ENCODE measurements around the gene ASB3. TPM values are rescaled to one million over a fixed set of nuclear protein-coding genes. Genes with fewer than 3 reads are reported as not detected.

The ASB3 gene
- total and polyA plus RNA-seq, 7 experiments from 2014 or later: 15.0 to 43.2 (median 27.2) TPM

DNA sequence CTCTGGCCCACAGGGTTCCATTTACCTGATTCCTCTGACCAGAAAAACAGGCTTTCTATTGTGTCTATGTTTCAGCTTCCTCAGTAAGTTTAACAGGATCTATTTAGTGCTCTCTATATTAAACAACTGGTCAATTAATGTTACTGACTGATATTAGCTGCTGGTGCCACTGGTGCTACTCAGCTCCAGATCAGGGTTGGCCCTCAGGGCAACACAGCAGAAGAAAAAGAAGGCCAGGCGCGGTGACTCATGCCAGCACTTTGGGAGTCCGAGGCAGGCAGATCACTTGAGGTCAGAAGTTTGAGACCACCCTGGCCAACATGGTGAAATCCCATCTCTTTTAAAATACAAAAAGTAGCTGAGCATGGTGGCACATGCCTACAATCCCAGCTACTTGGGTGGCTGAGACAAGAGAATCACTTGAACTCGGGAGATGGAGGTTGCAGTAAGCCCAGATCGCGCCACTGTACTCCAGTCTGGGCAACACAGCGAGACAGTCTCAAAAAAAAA, 75.4 kb downstream of the ASB3 start:
- no peak overlapping the region for H3K4me3 ChIP-seq (ENCODE audit: low read length)
- DNase-seq: no peak
- Mint-ChIP-seq H3K27ac (peak overlapping the region in 1 of 9 donors; percentile 29), H3K4me3 (no peak overlapping the region), H3K36me3 (peaks cover 23 to 85% (median 78%) of the 10 kb centered on the region in 5 donors), H3K27me3 (no peaks in the 10 kb centered on the region), H3K9me3 (peaks cover 6 to 23% (median 18%) of the 10 kb centered on the region in 11 donors), H3K4me1 (peaks cover 0 to 6% (median 0%) of the 10 kb centered on the region in 7 donors)
- ChIA-PET POLR2A (no interaction called here), CTCF (interaction anchor here (0.7 to 1.2 kb wide), 2 partner anchors 22 to 34 kb away, joined by 4 read pairs; no protein-coding TSS in a partner anchor)
- H3K9me3 ChIP-seq (ENCODE audit: control insufficient read depth in 2 of 3, low read length in 3 of 3): peaks cover 0 to 13% (median 0%) of the 10 kb centered on the region in 3 experiments
- H3K4me1 ChIP-seq (ENCODE audit: control insufficient read depth in 2 of 2, insufficient read depth in 2 of 2, low read length in 2 of 2): no peaks in the 10 kb centered on the region
- ATAC-seq: no peak
- H3K27ac ChIP-seq (ENCODE audit: low read depth, low read length): no peak overlapping the region
- peaks cover 3 to 51% (median 3%) of the 10 kb centered on the region in 3 experiments for H3K36me3 ChIP-seq (ENCODE audit: control insufficient read depth in 2 of 3, insufficient read depth in 3 of 3, low read length in 3 of 3)
- intact Hi-C loops (cut with micrococcal nuclease): no loop called here
- H3K27me3 ChIP-seq (ENCODE audit: control insufficient read depth in 2 of 2, insufficient read depth in 2 of 2, low read length in 2 of 2): no peaks in the 10 kb centered on the region

DNA sequence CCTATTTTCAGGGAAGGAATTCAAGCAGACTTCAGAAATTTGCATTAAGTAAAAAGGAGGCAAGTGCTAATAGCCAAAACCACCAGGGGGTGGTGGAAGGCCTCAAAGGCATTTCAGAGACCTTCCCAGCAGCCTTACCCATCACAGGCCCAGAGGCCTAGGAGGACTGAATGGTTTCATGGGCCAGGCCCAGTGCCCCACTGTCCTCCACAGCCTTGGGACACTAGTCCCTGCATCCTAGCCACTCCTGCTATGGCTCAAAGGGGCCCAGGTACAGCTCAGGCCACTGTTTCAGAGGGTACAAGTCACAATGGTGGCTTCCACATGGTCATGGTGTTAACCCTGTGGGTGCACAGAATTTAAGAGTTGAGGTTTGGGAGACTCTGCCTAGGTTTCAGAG, 77.8 kb downstream of the ASB3 start:
- Mint-ChIP-seq H3K27me3 (no peaks in the 10 kb centered on the region), H3K4me3 (no peak overlapping the region), H3K4me1 (no peaks in the 10 kb centered on the region), H3K9me3 (peaks cover 6 to 23% (median 18%) of the 10 kb centered on the region in 11 donors), H3K27ac (no peak overlapping the region), H3K36me3 (peaks cover 18 to 83% (median 71%) of the 10 kb centered on the region in 5 donors)
- peaks cover 0 to 13% (median 0%) of the 10 kb centered on the region in 3 experiments for H3K9me3 ChIP-seq (ENCODE audit: control insufficient read depth in 2 of 3, low read length in 3 of 3)
- H3K27me3 ChIP-seq (ENCODE audit: control insufficient read depth in 2 of 2, insufficient read depth in 2 of 2, low read length in 2 of 2): no peaks in the 10 kb centered on the region
- DNase-seq: no peak
- peaks cover 3 to 42% (median 3%) of the 10 kb centered on the region in 3 experiments for H3K36me3 ChIP-seq (ENCODE audit: control insufficient read depth in 2 of 3, insufficient read depth in 3 of 3, low read length in 3 of 3)
- intact Hi-C loops (cut with micrococcal nuclease): no loop called here
- no peaks in the 10 kb centered on the region for H3K4me1 ChIP-seq (ENCODE audit: control insufficient read depth in 2 of 2, insufficient read depth in 2 of 2, low read length in 2 of 2)
- no peak overlapping the region for H3K4me3 ChIP-seq (ENCODE audit: low read length)
- ChIA-PET CTCF (no interaction called here), POLR2A (no interaction called here)
- no peak overlapping the region for H3K27ac ChIP-seq (ENCODE audit: low read depth, low read length)
- no peak for ATAC-seq

GRCh38 chr2:53701221-53701620, 85.5 kb downstream of the ASB3 start:
- intact Hi-C loops (cut with micrococcal nuclease): no loop called here
- H3K9me3 Mint-ChIP-seq: peaks cover 0 to 12% (median 0%) of the 10 kb centered on the region in 11 donors
- H3K4me3 Mint-ChIP-seq: no peak overlapping the region
- H3K36me3 ChIP-seq (ENCODE audit: control insufficient read depth in 2 of 3, insufficient read depth in 3 of 3, low read length in 3 of 3): peaks cover 0 to 23% (median 4%) of the 10 kb centered on the region in 3 experiments
- no peak overlapping the region for H3K4me3 ChIP-seq (ENCODE audit: low read length)
- H3K9me3 ChIP-seq (ENCODE audit: control insufficient read depth in 2 of 3, low read length in 3 of 3): no peaks in the 10 kb centered on the region
- H3K27me3 ChIP-seq (ENCODE audit: control insufficient read depth in 2 of 2, insufficient read depth in 2 of 2, low read length in 2 of 2): no peaks in the 10 kb centered on the region
- ChIA-PET POLR2A (no interaction called here), CTCF (no interaction called here)
- peaks cover 0 to 7% (median 0%) of the 10 kb centered on the region in 7 donors for H3K4me1 Mint-ChIP-seq
- H3K4me1 ChIP-seq (ENCODE audit: control insufficient read depth in 2 of 2, insufficient read depth in 2 of 2, low read length in 2 of 2): no peaks in the 10 kb centered on the region
- ATAC-seq (no peak), DNase-seq (no peak)
- peaks cover 21 to 67% (median 35%) of the 10 kb centered on the region in 5 donors for H3K36me3 Mint-ChIP-seq
- H3K27ac Mint-ChIP-seq: no peak overlapping the region
- H3K27me3 Mint-ChIP-seq: no peaks in the 10 kb centered on the region
- H3K27ac ChIP-seq (ENCODE audit: low read depth, low read length): no peak overlapping the region

DNA sequence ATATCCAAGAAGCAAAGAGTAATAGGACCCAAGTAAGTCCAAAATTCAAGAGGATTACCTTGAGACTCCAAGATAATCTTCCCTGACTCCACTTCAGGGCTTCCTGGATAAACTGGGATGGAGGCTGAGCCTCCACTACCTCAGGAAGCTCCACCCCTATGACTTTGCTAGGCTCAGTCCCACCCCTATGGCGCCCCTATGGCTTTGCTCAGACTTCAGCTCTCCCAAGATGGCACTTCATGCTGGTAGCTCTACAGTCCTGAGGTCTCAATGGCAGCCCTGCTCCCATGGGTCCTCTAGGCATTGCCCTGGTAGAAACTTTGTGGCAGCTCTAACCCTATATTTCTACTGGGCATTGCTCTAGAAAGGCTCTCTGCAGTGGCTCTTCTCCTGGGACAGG, 89.1 kb downstream of the ASB3 start:
- Mint-ChIP-seq H3K27me3 (no peaks in the 10 kb centered on the region), H3K4me1 (peaks cover 0 to 7% (median 0%) of the 10 kb centered on the region in 7 donors), H3K36me3 (peaks cover 21 to 72% (median 37%) of the 10 kb centered on the region in 5 donors), H3K27ac (peak overlapping the region in 1 of 9 donors; percentile 17), H3K4me3 (no peak overlapping the region), H3K9me3 (peaks cover 0 to 12% (median 0%) of the 10 kb centered on the region in 11 donors)
- DNase-seq (no peak), ATAC-seq (no peak)
- Histone ChIP-seq H3K36me3 (ENCODE audit: control insufficient read depth in 2 of 3, insufficient read depth in 3 of 3, low read length in 3 of 3) (peaks cover 0 to 23% (median 4%) of the 10 kb centered on the region in 3 experiments), H3K4me1 (ENCODE audit: control insufficient read depth in 2 of 2, insufficient read depth in 2 of 2, low read length in 2 of 2) (no peaks in the 10 kb centered on the region), H3K27ac (ENCODE audit: low read depth, low read length) (no peak overlapping the region), H3K27me3 (ENCODE audit: control insufficient read depth in 2 of 2, insufficient read depth in 2 of 2, low read length in 2 of 2) (no peaks in the 10 kb centered on the region), H3K9me3 (ENCODE audit: control insufficient read depth in 2 of 3, low read length in 3 of 3) (no peaks in the 10 kb centered on the region), H3K4me3 (ENCODE audit: low read length) (no peak overlapping the region)
- POLR2A ChIA-PET: no interaction called here
- intact Hi-C loops (cut with micrococcal nuclease): no loop called here
- CTCF ChIA-PET: no interaction called here

DNA sequence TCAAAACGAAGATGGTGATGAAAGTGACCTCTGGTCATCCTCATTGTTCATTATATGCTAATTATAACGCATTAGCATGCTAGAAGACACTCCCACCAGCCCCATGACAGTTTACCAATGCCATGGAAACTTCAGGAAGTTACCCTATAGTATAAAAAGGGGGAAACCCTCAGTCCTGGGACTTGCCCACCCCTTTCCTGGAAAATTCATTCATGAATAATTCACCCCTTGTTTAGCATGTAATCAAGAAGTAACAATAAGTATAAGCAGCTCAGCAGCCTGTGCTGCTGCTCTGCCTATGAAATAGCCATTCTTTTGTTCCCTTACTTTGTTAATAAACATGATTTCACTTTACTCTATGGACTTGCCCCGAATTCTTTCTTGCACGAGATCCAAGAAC, 89.7 kb downstream of the ASB3 start:
- CTCF ChIA-PET: no interaction called here

GRCh38 chr2:53695575-53695974, 91.2 kb downstream of the ASB3 start:
- Histone ChIP-seq H3K9me3 (ENCODE audit: control insufficient read depth in 2 of 3, low read length in 3 of 3) (no peaks in the 10 kb centered on the region), H3K4me3 (ENCODE audit: low read length) (no peak overlapping the region), H3K4me1 (ENCODE audit: control insufficient read depth in 2 of 2, insufficient read depth in 2 of 2, low read length in 2 of 2) (no peaks in the 10 kb centered on the region), H3K27ac (ENCODE audit: low read depth, low read length) (no peak overlapping the region), H3K36me3 (ENCODE audit: control insufficient read depth in 2 of 3, insufficient read depth in 3 of 3, low read length in 3 of 3) (peaks cover 0 to 30% (median 4%) of the 10 kb centered on the region in 3 experiments), H3K27me3 (ENCODE audit: control insufficient read depth in 2 of 2, insufficient read depth in 2 of 2, low read length in 2 of 2) (no peaks in the 10 kb centered on the region)
- no peak overlapping the region for H3K27ac Mint-ChIP-seq
- ATAC-seq (no peak), DNase-seq (no peak)
- intact Hi-C loops (cut with micrococcal nuclease): no loop called here
- ChIA-PET POLR2A (no interaction called here), CTCF (no interaction called here)
- peaks cover 0 to 12% (median 0%) of the 10 kb centered on the region in 11 donors for H3K9me3 Mint-ChIP-seq
- peaks cover 0 to 7% (median 0%) of the 10 kb centered on the region in 7 donors for H3K4me1 Mint-ChIP-seq
- H3K36me3 Mint-ChIP-seq: peaks cover 21 to 68% (median 45%) of the 10 kb centered on the region in 5 donors
- no peaks in the 10 kb centered on the region for H3K27me3 Mint-ChIP-seq
- no peak overlapping the region for H3K4me3 Mint-ChIP-seq

More for the DNA sequence above, 89.7 kb downstream of the ASB3 start:
- peaks cover 0 to 12% (median 0%) of the 10 kb centered on the region in 11 donors for H3K9me3 Mint-ChIP-seq
- POLR2A ChIA-PET: no interaction called here
- DNase-seq (no peak), ATAC-seq (no peak)
- Histone ChIP-seq H3K4me1 (ENCODE audit: control insufficient read depth in 2 of 2, insufficient read depth in 2 of 2, low read length in 2 of 2) (no peaks in the 10 kb centered on the region), H3K9me3 (ENCODE audit: control insufficient read depth in 2 of 3, low read length in 3 of 3) (no peaks in the 10 kb centered on the region), H3K36me3 (ENCODE audit: control insufficient read depth in 2 of 3, insufficient read depth in 3 of 3, low read length in 3 of 3) (peaks cover 0 to 23% (median 4%) of the 10 kb centered on the region in 3 experiments), H3K27me3 (ENCODE audit: control insufficient read depth in 2 of 2, insufficient read depth in 2 of 2, low read length in 2 of 2) (no peaks in the 10 kb centered on the region), H3K27ac (ENCODE audit: low read depth, low read length) (no peak overlapping the region), H3K4me3 (ENCODE audit: low read length) (no peak overlapping the region)
- H3K4me1 Mint-ChIP-seq: peaks cover 0 to 7% (median 0%) of the 10 kb centered on the region in 7 donors
- H3K36me3 Mint-ChIP-seq: peaks cover 21 to 69% (median 37%) of the 10 kb centered on the region in 5 donors
- no peaks in the 10 kb centered on the region for H3K27me3 Mint-ChIP-seq
- intact Hi-C loops (cut with micrococcal nuclease): no loop called here
- H3K27ac Mint-ChIP-seq: no peak overlapping the region
- H3K4me3 Mint-ChIP-seq: no peak overlapping the region
